Measurements from ENCODE around the gene SRGAP3. TPM values are rescaled to one million over a fixed set of nuclear protein-coding genes. Genes with fewer than 3 reads are reported as not detected.

The SRGAP3 gene
- total RNA-seq, 4 donors from 2014 or later = 2.4 to 35.5 (median 8.2) TPM

- Histone ChIP-seq H3K4me3 (no peak overlapping the region), H3K27me3 (no peaks in the 10 kb centered on the region), H3K4me1 (no peaks in the 10 kb centered on the region), H3K27ac (no peak overlapping the region), H3K36me3 (no peaks in the 10 kb centered on the region), H3K9me3 (no peaks in the 10 kb centered on the region)
- no peak for TF ChIP-seq CTCF (IDR thresholded peaks at IDR 0.05)
- TF ChIP-seq POLR2A (IDR thresholded peaks at IDR 0.05) = no peak
- no peak for DNase-seq
- intact Hi-C loops (cut with DNase I; ENCODE audit: low total_unique reads) = loop anchor here (10.0 kb wide), 1 partner anchor 68 kb away; no protein-coding TSS in a partner anchor
Observed at GRCh38 chr3:9062570-9062969, 186.9 kb downstream of the SRGAP3 start.

GRCh38 chr3:9061634-9062033 lies 187.8 kb downstream of the SRGAP3 start:
- no peak for DNase-seq
- TF ChIP-seq CTCF (IDR thresholded peaks at IDR 0.05) (no peak), POLR2A (IDR thresholded peaks at IDR 0.05) (no peak)
- Histone ChIP-seq H3K27ac (no peak overlapping the region), H3K27me3 (no peaks in the 10 kb centered on the region), H3K36me3 (no peaks in the 10 kb centered on the region), H3K4me1 (no peaks in the 10 kb centered on the region), H3K9me3 (no peaks in the 10 kb centered on the region), H3K4me3 (no peak overlapping the region)
- intact Hi-C loops (cut with DNase I; ENCODE audit: low total_unique reads) = loop anchor here (10.0 kb wide), 1 partner anchor 67 kb away; no protein-coding TSS in a partner anchor

- TF ChIP-seq POLR2A (IDR thresholded peaks at IDR 0.05) = no peak
- no peak for TF ChIP-seq CTCF (IDR thresholded peaks at IDR 0.05)
- Histone ChIP-seq H3K27ac (no peak overlapping the region), H3K4me1 (no peaks in the 10 kb centered on the region), H3K36me3 (no peaks in the 10 kb centered on the region), H3K27me3 (no peaks in the 10 kb centered on the region), H3K4me3 (no peak overlapping the region), H3K9me3 (no peaks in the 10 kb centered on the region)
- intact Hi-C loops (cut with DNase I; ENCODE audit: low total_unique reads) = loop anchor here (10.0 kb wide), 1 partner anchor 65 kb away; no protein-coding TSS in a partner anchor
- DNase-seq = no peak
Observed at GRCh38 chr3:9059489-9060400, 189.7 kb downstream of the SRGAP3 start.

- DNase-seq = no peak
- no peak overlapping the region for H3K27ac ChIP-seq
- no peaks in the 10 kb centered on the region for H3K4me1 ChIP-seq
- intact Hi-C loops (cut with DNase I; ENCODE audit: low total_unique reads) = no loop called here
- TF ChIP-seq POLR2A (IDR thresholded peaks at IDR 0.05) (no peak), CTCF (IDR thresholded peaks at IDR 0.05) (no peak)
- H3K36me3 ChIP-seq = no peaks in the 10 kb centered on the region
- no peaks in the 10 kb centered on the region for H3K9me3 ChIP-seq
- no peak overlapping the region for H3K4me3 ChIP-seq
- no peaks in the 10 kb centered on the region for H3K27me3 ChIP-seq
Observed at GRCh38 chr3:9056581-9056980, 192.9 kb downstream of the SRGAP3 start.

All from uterus (tissue), 4 donors.